SU-DHL-6 (cell line): ENCODE measurements around the gene PPP2R2B.

Experiments
- H2AFZ ChIP-seq: fragments of 200-600 bp; sonication (generic); 2 replicates; pipeline ENCODE4 v1.6.1; 2014; ENCODE audit warnings: low read depth, mild to moderate bottlenecking, moderate library complexity, mixed read lengths, antibody characterized with exemption, low read length; ENCODE audit not compliant: severe bottlenecking
- H3F3A ChIP-seq: fragments of 200-600 bp; shearing (Covaris generic); 2 replicates; pipeline ENCODE4 v1.6.0; 2016; ENCODE audit warnings: antibody characterized with exemption, mild to moderate bottlenecking; ENCODE audit not compliant: insufficient read depth
- H3K27ac ChIP-seq: fragments of 200-600 bp; sonication (generic); 2 replicates; pipeline ENCODE4 v1.5.1; 2016; ENCODE audit warnings: low read depth, mild to moderate bottlenecking, low read length, moderate library complexity, mixed read lengths
- H3K27me3 ChIP-seq: fragments of 200-600 bp; sonication (generic), shearing (Covaris generic); 2 replicates; pipeline ENCODE4 v1.6.0; 2014; ENCODE audit warnings: mild to moderate bottlenecking, low read length
- H3K36me3 ChIP-seq: fragments of 200-600 bp; sonication (generic); 2 replicates; pipeline ENCODE4 v1.6.1; 2014; ENCODE audit warnings: mild to moderate bottlenecking, low read length, mixed read lengths
- H3K4me2 ChIP-seq: fragments of 300-600, 200-600 bp; shearing (Covaris generic), sonication (generic); 2 replicates; pipeline ENCODE4 v1.6.0; 2014; ENCODE audit warnings: low read length, low read depth, mild to moderate bottlenecking; ENCODE audit not compliant: poor library complexity, severe bottlenecking
- H3K4me3 ChIP-seq: fragments of 200-600 bp; sonication (generic); 2 replicates; pipeline ENCODE4 v1.5.1; 2014; ENCODE audit warnings: antibody characterized with exemption, low read length, mild to moderate bottlenecking, mixed read lengths; ENCODE audit not compliant: insufficient read depth, poor library complexity, severe bottlenecking
- H3K79me2 ChIP-seq: fragments of 200-600 bp; sonication (generic); 2 replicates; pipeline ENCODE4 v1.6.1; 2014; ENCODE audit warnings: mild to moderate bottlenecking, low read length, moderate library complexity; ENCODE audit not compliant: insufficient read depth
- H3K9ac ChIP-seq: fragments of 200-600 bp; sonication (generic); 2 replicates; pipeline ENCODE4 v1.7.0; 2014; ENCODE audit warnings: mild to moderate bottlenecking, low read length
- H3K9me2 ChIP-seq: fragments of 200-600 bp; sonication (generic); replicated peaks from 2 replicates; pipeline ENCODE4 v1.6.1; 2014; ENCODE audit warnings: low read length; ENCODE audit not compliant: insufficient read depth
- H3K9me3 ChIP-seq: fragments of 200-600 bp; sonication (generic); 2 replicates; pipeline ENCODE4 v1.6.1; 2014; ENCODE audit warnings: low read length, mixed read lengths; ENCODE audit not compliant: insufficient read depth
- H4K20me1 ChIP-seq: fragments of 200-600 bp; sonication (generic); 2 replicates; pipeline ENCODE4 v1.6.1; 2014; ENCODE audit warnings: low read depth, mild to moderate bottlenecking, antibody characterized with exemption, low read length, moderate library complexity, mixed read lengths
- CTCF ChIP-seq: fragments of 200-600 bp; sonication (generic); IDR thresholded peaks from one replicate; pipeline ENCODE4 v1.5.1; 2017; ENCODE audit warnings: antibody characterized with exemption, mild to moderate bottlenecking, low read length, moderate library complexity; ENCODE audit not compliant: insufficient read depth, poor library complexity, severe bottlenecking
- EZH2phosphoT487 ChIP-seq: fragments of 200-600 bp; sonication (generic), shearing (Covaris generic); conservative IDR thresholded peaks from 2 replicates; pipeline ENCODE4 v1.6.1; 2018; ENCODE audit warnings: mild to moderate bottlenecking, antibody characterized with exemption, low read length, moderate library complexity, mixed read lengths

The PPP2R2B gene

GRCh38 chr5:146623666-146624065 lies 254.9 kb downstream of the PPP2R2B start:
- no peaks in the 10 kb centered on the region for H3K79me2 ChIP-seq
- H4K20me1 ChIP-seq = no peaks in the 10 kb centered on the region

GRCh38 chr5:146623009-146623408 lies 255.5 kb downstream of the PPP2R2B start:
- Histone ChIP-seq H3K9me3 (no peaks in the 10 kb centered on the region), H3K9ac (no peak overlapping the region), H3K79me2 (no peaks in the 10 kb centered on the region), H4K20me1 (no peaks in the 10 kb centered on the region), H3K4me2 (no peak overlapping the region), H3K36me3 (no peaks in the 10 kb centered on the region), H2AFZ (no peak overlapping the region), H3K9me2 (no peaks in the 10 kb centered on the region), H3F3A (no peaks in the 10 kb centered on the region), H3K27me3 (no peaks in the 10 kb centered on the region), H3K4me3 (no peak overlapping the region), H3K27ac (no peak overlapping the region)
- no peak for TF ChIP-seq EZH2phosphoT487
- TF ChIP-seq CTCF = no peak

More at GRCh38 chr5:146623666-146624065, 254.9 kb downstream of the PPP2R2B start:
- Histone ChIP-seq H3K9me3 (no peaks in the 10 kb centered on the region), H3K9me2 (no peaks in the 10 kb centered on the region), H3K36me3 (no peaks in the 10 kb centered on the region), H3K4me3 (no peak overlapping the region), H3K9ac (no peak overlapping the region), H3K27ac (no peak overlapping the region), H3K4me2 (no peak overlapping the region), H3K27me3 (no peaks in the 10 kb centered on the region), H3F3A (no peaks in the 10 kb centered on the region), H2AFZ (no peak overlapping the region)
- TF ChIP-seq EZH2phosphoT487 = no peak
- no peak for TF ChIP-seq CTCF

GRCh38 chr5:146622391-146622790 lies 256.2 kb downstream of the PPP2R2B start:
- Histone ChIP-seq H3K4me2 (no peak overlapping the region), H3K9me2 (no peaks in the 10 kb centered on the region), H3K79me2 (no peaks in the 10 kb centered on the region), H3K27me3 (no peaks in the 10 kb centered on the region), H3K4me3 (no peak overlapping the region), H3F3A (no peaks in the 10 kb centered on the region), H3K9me3 (no peaks in the 10 kb centered on the region), H4K20me1 (no peaks in the 10 kb centered on the region), H3K36me3 (no peaks in the 10 kb centered on the region), H3K9ac (no peak overlapping the region), H3K27ac (no peak overlapping the region), H2AFZ (no peak overlapping the region)
- TF ChIP-seq EZH2phosphoT487 (no peak), CTCF (no peak)

- no peak overlapping the region for H3K4me2 ChIP-seq
- H3K9ac ChIP-seq = no peak overlapping the region
- H3K4me3 ChIP-seq = no peak overlapping the region
- H3K9me2 ChIP-seq = no peaks in the 10 kb centered on the region
- H4K20me1 ChIP-seq = no peaks in the 10 kb centered on the region
- no peaks in the 10 kb centered on the region for H3K79me2 ChIP-seq
- no peaks in the 10 kb centered on the region for H3K9me3 ChIP-seq
- TF ChIP-seq CTCF = no peak
- TF ChIP-seq EZH2phosphoT487 = no peak
- H3K27me3 ChIP-seq = no peaks in the 10 kb centered on the region
- no peak overlapping the region for H3K27ac ChIP-seq
- no peak overlapping the region for H2AFZ ChIP-seq
- no peaks in the 10 kb centered on the region for H3K36me3 ChIP-seq
- no peaks in the 10 kb centered on the region for H3F3A ChIP-seq
These were observed 257.9 kb downstream of the PPP2R2B start for GRCh38 chr5:146620669-146621051.
